ENCODE measurements around the gene SIN3A.

GRCh38 chr15:75366163-75366562, 85.3 kb downstream of the SIN3A start:
- TF ChIP-seq JUN (IDR thresholded peaks at IDR 0.05; ENCODE audit: borderline replicate concordance, low read depth, low read length) (no peak), JUN (CRISPR knock-in tag; IDR thresholded peaks at IDR 0.05; ENCODE audit: borderline replicate concordance) (no peak), ZNF232 (CRISPR knock-in tag; IDR thresholded peaks at IDR 0.05) (no peak), POLR2AphosphoS5 (IDR thresholded peaks at IDR 0.05; ENCODE audit: control insufficient read depth, insufficient read depth, low read depth, low read length) (no peak), TAF15 (IDR thresholded peaks at IDR 0.05; ENCODE audit: low read depth, low read length) (no peak), RBM17 (IDR thresholded peaks at IDR 0.05; ENCODE audit: borderline replicate concordance, low read depth, low read length) (no peak), ZNF512 (tag; IDR thresholded peaks at IDR 0.05) (no peak), EP300 (IDR thresholded peaks at IDR 0.05; ENCODE audit: low read length) (no peak), EZH2 (IDR thresholded peaks at IDR 0.05; ENCODE audit: borderline replicate concordance, low read depth, low read length) (no peak)

Measured in K562 (cell line).